Astrocyte of the spinal cord (primary cell): Measurements from ENCODE around the gene RAMAC.
"Not testable (repeated sequence)": the region's sequence is repeated elsewhere in the genome, so short reads cannot be mapped to it uniquely, and the experiment has no call there.

ENCODE experiments used
- DNase-seq: peaks from one replicate; pipeline ENCODE4 v3.0.0; 2011; ENCODE audit warnings: low read depth, low spot score
- H3K4me3 ChIP-seq: 2 replicates; pipeline ENCODE4 v1.5.1; 2011; ENCODE audit warnings: low read depth, mild to moderate bottlenecking, low read length, moderate library complexity
- in situ Hi-C: cut with HindIII; loops from 2 replicates; pipeline ENCODE4 v1.10.0; 2017; ENCODE audit warnings: low sequenced_read_pairs
- TF ChIP-seq, protein P1 (sequence below): IDR thresholded peaks from 2 replicates; pipeline ENCODE4 v1.5.1; 2012; ENCODE audit warnings: low read depth, mild to moderate bottlenecking, low read length, inconsistent platforms

The RAMAC gene

DNA sequence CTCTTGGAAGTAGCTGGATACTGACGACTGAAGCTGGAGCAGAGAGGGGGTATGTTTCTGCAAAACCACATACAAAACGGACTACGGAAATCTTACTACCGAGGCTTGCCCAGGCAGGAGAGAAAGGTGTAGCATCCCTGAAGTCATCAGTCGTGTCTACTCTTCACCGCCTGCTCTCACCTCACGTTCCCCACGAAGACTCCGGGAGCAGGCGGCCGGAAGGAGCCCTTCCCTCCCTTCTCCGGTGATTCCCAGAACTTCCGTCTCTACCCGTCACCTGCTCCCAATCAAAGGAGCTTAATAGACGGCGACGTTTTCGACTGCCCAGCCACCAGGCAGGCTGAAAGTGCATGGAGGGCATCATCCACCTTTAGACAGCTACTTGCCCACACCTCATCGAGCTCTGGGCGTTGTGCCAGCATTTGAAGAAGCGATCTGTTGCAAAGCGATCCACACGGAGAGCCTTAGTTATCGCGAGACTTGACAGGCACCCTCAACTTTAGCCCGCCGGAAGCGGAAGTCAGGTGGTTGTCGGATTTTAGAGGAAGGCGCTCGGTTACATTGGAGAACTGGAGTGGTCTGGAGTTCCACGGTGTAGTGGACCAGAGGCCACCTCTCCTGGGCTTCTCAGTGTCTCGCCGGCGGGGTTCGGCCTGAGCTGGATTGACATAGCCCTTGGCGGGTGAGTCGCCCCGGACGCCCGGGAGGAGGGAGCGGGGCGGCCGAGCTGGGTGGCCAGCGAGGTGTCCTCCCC is at the start of gene RAMAC:
Gene RAMAC, plus strand, starts transcription at position 523 of the 754 bp plus-strand sequence. CDS start 2,809 bp downstream, outside the sequence.
- TF ChIP-seq, protein P1, sequence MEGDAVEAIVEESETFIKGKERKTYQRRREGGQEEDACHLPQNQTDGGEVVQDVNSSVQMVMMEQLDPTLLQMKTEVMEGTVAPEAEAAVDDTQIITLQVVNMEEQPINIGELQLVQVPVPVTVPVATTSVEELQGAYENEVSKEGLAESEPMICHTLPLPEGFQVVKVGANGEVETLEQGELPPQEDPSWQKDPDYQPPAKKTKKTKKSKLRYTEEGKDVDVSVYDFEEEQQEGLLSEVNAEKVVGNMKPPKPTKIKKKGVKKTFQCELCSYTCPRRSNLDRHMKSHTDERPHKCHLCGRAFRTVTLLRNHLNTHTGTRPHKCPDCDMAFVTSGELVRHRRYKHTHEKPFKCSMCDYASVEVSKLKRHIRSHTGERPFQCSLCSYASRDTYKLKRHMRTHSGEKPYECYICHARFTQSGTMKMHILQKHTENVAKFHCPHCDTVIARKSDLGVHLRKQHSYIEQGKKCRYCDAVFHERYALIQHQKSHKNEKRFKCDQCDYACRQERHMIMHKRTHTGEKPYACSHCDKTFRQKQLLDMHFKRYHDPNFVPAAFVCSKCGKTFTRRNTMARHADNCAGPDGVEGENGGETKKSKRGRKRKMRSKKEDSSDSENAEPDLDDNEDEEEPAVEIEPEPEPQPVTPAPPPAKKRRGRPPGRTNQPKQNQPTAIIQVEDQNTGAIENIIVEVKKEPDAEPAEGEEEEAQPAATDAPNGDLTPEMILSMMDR = no peak
- in situ Hi-C loops = no loop called here

GRCh38 chr15:82936966-82937711 is 48.9 kb upstream of the RAMAC start:
- in situ Hi-C loops = no loop called here
- H3K4me3 ChIP-seq = no peak overlapping the region
- TF ChIP-seq, protein P1 = no peak
- no peak for DNase-seq

More for the DNA sequence above, at the start of gene RAMAC:
- peak within 1 kb of the TSS; percentile 69 for H3K4me3 ChIP-seq
- DNase-seq = peak; percentile 96

- TF ChIP-seq, protein P1 = no peak
- in situ Hi-C loops = no loop called here
- no peak for DNase-seq
- H3K4me3 ChIP-seq = no peak overlapping the region
Observed at GRCh38 chr15:82937712-82938058, 48.3 kb upstream of the RAMAC start.

GRCh38 chr15:82939678-82940077 is 46.3 kb upstream of the RAMAC start:
- in situ Hi-C loops, DNase-seq, H3K4me3 ChIP-seq: not testable (repeated sequence)

DNA sequence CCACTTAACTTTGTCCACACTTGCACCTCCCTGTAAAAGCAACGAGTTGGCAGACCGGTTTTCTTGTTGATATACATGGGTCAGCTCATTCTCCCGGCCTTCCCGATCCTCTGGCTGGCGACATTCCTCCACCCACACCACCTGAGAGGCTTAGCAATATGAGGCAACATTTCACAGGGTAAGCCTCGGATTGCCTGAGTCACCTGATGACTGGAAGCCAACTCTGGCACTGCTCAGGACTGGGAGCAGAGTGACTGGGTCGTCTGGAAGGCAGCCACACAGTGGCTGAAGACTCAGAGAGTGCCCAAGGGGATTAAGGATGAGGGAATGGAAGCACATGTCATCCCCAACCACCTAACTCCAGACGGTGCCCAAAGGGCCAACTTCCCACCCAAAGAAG is 43.3 kb upstream of the RAMAC start:
- peak; percentile 14 for DNase-seq
- in situ Hi-C loops = no loop called here
- no peak overlapping the region for H3K4me3 ChIP-seq
- TF ChIP-seq, protein P1 = no peak

DNA sequence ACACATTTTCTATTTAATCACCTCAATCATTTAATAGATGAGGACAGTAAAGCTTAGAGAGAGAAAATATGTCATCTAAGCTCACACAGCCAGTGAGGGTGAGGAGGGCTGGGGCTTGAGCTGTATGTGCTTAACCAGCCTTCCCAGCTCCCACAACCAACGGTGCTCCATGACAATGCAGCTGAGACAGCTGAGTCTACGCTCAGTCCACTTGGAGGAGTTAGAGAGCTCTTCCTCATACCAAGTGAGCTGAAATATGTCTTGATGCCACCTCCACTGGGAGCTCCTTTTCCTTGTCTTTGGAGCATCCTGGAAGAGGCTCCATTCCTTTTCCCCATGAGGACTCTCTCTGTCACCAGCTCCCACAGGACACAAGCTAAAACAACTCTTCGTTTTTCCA is 42.8 kb upstream of the RAMAC start:
- TF ChIP-seq, protein P1 = no peak
- H3K4me3 ChIP-seq = no peak overlapping the region
- in situ Hi-C loops = no loop called here
- DNase-seq = no peak

DNA sequence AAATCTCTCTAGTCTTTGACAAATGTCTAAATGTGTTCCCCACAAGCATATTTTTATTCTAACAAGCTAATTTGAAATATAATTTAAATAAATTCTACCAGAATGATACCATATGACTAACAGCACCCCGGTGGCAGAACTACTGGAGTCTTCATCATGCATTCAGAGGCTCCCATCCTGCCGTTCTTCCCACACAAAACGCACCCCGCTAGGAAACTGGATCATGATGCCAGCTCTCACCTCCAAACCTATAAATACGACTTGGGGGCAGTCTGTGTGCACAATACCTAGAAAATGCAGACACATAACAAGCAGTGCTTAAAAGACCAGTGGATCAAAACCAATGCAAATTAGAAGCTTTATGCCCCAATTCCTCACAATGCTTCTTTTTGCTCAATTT is 42.0 kb upstream of the RAMAC start:
- TF ChIP-seq, protein P1 = no peak
- in situ Hi-C loops = no loop called here
- no peak for DNase-seq
- H3K4me3 ChIP-seq = no peak overlapping the region
